ENCODE results near the gene C1orf94. TPM values are rescaled to one million over a fixed set of nuclear protein-coding genes. Genes with fewer than 3 reads are reported as not detected.

The C1orf94 gene
- total RNA-seq, 1 experiment from 2014 or later: not detected

- no peak overlapping the region for H3K4me3 ChIP-seq (ENCODE audit: low read depth in 2 of 2, low read length in 2 of 2)
- TF ChIP-seq CTCF (IDR thresholded peaks at IDR 0.05) (no peak), POLR2AphosphoS5 (IDR thresholded peaks at IDR 0.05; ENCODE audit: low read depth, low read length) (no peak), REST (IDR thresholded peaks at IDR 0.05; ENCODE audit: insufficient read depth in 1 of 2, low read depth in 2 of 2, low read length in 1 of 2) (no peak), TCF7L2 (IDR thresholded peaks at IDR 0.05; ENCODE audit: low read depth, low read length) (no peak)
- CTCF ChIA-PET: no interaction called here
- DNase-seq (ENCODE audit: low read depth, low spot score) (no peak), ATAC-seq (no peak)
- H3K9me3 ChIP-seq (ENCODE audit: control insufficient read depth, insufficient read depth, low read depth, low read length): no peaks in the 10 kb centered on the region
- POLR2A ChIA-PET: no interaction called here
- H3K36me3 ChIP-seq (ENCODE audit: control insufficient read depth, insufficient read depth, low read length): no peaks in the 10 kb centered on the region
- no peaks in the 10 kb centered on the region for H3K4me1 ChIP-seq (ENCODE audit: control insufficient read depth, insufficient read depth, low read length)
- in situ Hi-C loops (cut with HindIII; ENCODE audit: low pct_unique_long_range_greater_than_20kb, low sequenced_read_pairs) (no loop called here), intact Hi-C loops (cut with micrococcal nuclease; ENCODE audit: unreplicated experiment) (no loop called here)
- no TSS peak for BruUV-seq (replicated peaks)
- no peaks in the 10 kb centered on the region; the same call in 1 of the 2 replicates for H3K27me3 ChIP-seq (ENCODE audit: control insufficient read depth, insufficient read depth, low read length)
- H3K27ac ChIP-seq (ENCODE audit: low read length): no peak overlapping the region
These were observed 14.0 kb downstream of the C1orf94 start for GRCh38 chr1:34190692-34191091.

- ChIA-PET POLR2A (no interaction called here), CTCF (no interaction called here)
- BruUV-seq (replicated peaks): no TSS peak
- intact Hi-C loops (cut with micrococcal nuclease; ENCODE audit: unreplicated experiment) (no loop called here), in situ Hi-C loops (cut with HindIII; ENCODE audit: low pct_unique_long_range_greater_than_20kb, low sequenced_read_pairs) (no loop called here)
- H3K4me1 ChIP-seq (ENCODE audit: control insufficient read depth, insufficient read depth, low read length): no peaks in the 10 kb centered on the region
- H3K27me3 ChIP-seq (ENCODE audit: control insufficient read depth, insufficient read depth, low read length): no peaks in the 10 kb centered on the region; the same call in 1 of the 2 replicates
- ATAC-seq (no peak), DNase-seq (ENCODE audit: low read depth, low spot score) (no peak)
- no peak overlapping the region for H3K4me3 ChIP-seq (ENCODE audit: low read depth in 2 of 2, low read length in 2 of 2)
- H3K27ac ChIP-seq (ENCODE audit: low read length): no peak overlapping the region
- no peaks in the 10 kb centered on the region for H3K9me3 ChIP-seq (ENCODE audit: control insufficient read depth, insufficient read depth, low read depth, low read length)
- TF ChIP-seq SIN3A (IDR thresholded peaks at IDR 0.05; ENCODE audit: borderline replicate concordance, insufficient read depth, low read depth, low read length): no peak
- TF ChIP-seq CTCF (IDR thresholded peaks at IDR 0.05): no peak
- TF ChIP-seq TCF7L2 (IDR thresholded peaks at IDR 0.05; ENCODE audit: low read depth, low read length): no peak
- TF ChIP-seq POLR2AphosphoS5 (IDR thresholded peaks at IDR 0.05; ENCODE audit: low read depth, low read length): no peak
- TF ChIP-seq REST (IDR thresholded peaks at IDR 0.05; ENCODE audit: insufficient read depth in 1 of 2, low read depth in 2 of 2, low read length in 1 of 2): no peak
- no peaks in the 10 kb centered on the region for H3K36me3 ChIP-seq (ENCODE audit: control insufficient read depth, insufficient read depth, low read length)
These were observed 15.9 kb downstream of the C1orf94 start for GRCh38 chr1:34192621-34193020.
